HepG2 (cell line): ENCODE data around the gene SLC38A3. TPM values are rescaled to one million over a fixed set of nuclear protein-coding genes. Genes with fewer than 3 reads are reported as not detected.

Experiments
- AHR ChIP-seq: IDR thresholded peaks from 2 replicates; pipeline ENCODE4 v1.6.1; 2018; ENCODE audit warnings: missing genetic modification reagents, missing compliant biosample characterization
- ASH2L ChIP-seq: fragments of 300-600, 200-600 bp; sonication (generic); IDR thresholded peaks from 2 replicates; pipeline ENCODE4 v1.7.0; 2017; ENCODE audit warnings: low read depth, mild to moderate bottlenecking, moderate library complexity, mixed read lengths, low read length; ENCODE audit not compliant: insufficient read length
- GLI4 ChIP-seq: sonication (generic); formaldehyde crosslinking; IDR thresholded peaks from 2 replicates; pipeline ENCODE4 v1.5.1; 2020; ENCODE audit warnings: missing genetic modification reagents, mild to moderate bottlenecking, moderate library complexity, borderline replicate concordance
- KAT7 ChIP-seq: IDR thresholded peaks from 2 replicates; pipeline ENCODE4 v1.6.1; 2018; ENCODE audit warnings: borderline replicate concordance, missing compliant biosample characterization
- NCOA5 ChIP-seq: sonication (generic); formaldehyde crosslinking; IDR thresholded peaks from 2 replicates; pipeline ENCODE4 v1.4.0; 2020; ENCODE audit warnings: missing genetic modification reagents
- SOX6 ChIP-seq, 2 experiments: fragments of 450-650 bp in 1 of 2; sonication (generic) in 1 of 2; formaldehyde crosslinking in 1 of 2; IDR thresholded peaks; 2 replicates each; pipeline versions ENCODE4 v1.4.0 to v1.6.1; 2017 to 2020; ENCODE audit warnings: antibody characterized with exemption in 1 of 2, mild to moderate bottlenecking in 1 of 2, missing genetic modification reagents in 1 of 2
- TRIM24 ChIP-seq: sonication (generic); formaldehyde crosslinking; IDR thresholded peaks from 2 replicates; pipeline ENCODE4 v1.8.0; 2022; ENCODE audit warnings: mild to moderate bottlenecking, missing genetic modification reagents
- ZNF317 ChIP-seq: sonication (generic); formaldehyde crosslinking; IDR thresholded peaks from 2 replicates; pipeline ENCODE4 v1.5.0; 2020; ENCODE audit warnings: mild to moderate bottlenecking, missing genetic modification reagents
- ZNF552 ChIP-seq: sonication (generic); formaldehyde crosslinking; IDR thresholded peaks from 2 replicates; pipeline ENCODE4 v1.9.0; 2022; ENCODE audit warnings: missing genetic modification reagents, mild to moderate bottlenecking, borderline replicate concordance
- ZNF644 ChIP-seq: IDR thresholded peaks from 2 replicates; pipeline ENCODE4 v1.6.1; 2016; ENCODE audit warnings: low read depth
- ZNF720 ChIP-seq: sonication (generic); formaldehyde crosslinking; IDR thresholded peaks from 2 replicates; pipeline ENCODE4 v1.4.0; 2020; ENCODE audit warnings: missing genetic modification reagents
- polyA plus RNA-seq, 8 experiments: library from polyadenylated mRNA; depleted of rRNA in 3 of 8; stranded (reverse) in 7 of 8; unstranded in 1 of 8; fragments of >200 nt; fragmentation: Illumina TruSeq in 4 of 8; extraction: Trizol in 4 of 8; gene quantifications; 2 replicates each; pipeline versions ENCODE4 v1.2.1 to v1.2.3, GENCODE V29; 2011 to 2016; ENCODE audit warnings: low read depth in 4 of 8, missing spikeins in 1 of 8, mixed read lengths in 1 of 8; ENCODE audit not compliant: insufficient read depth in 1 of 8
- total RNA-seq, 5 experiments: library from RNA; depleted of rRNA; stranded (reverse); fragments of >200 nt; fragmentation: Illumina TruSeq; extraction: Trizol; gene quantifications; 2 replicates each; pipeline ENCODE4 v1.2.3, GENCODE V29; 2016; ENCODE audit warnings: low read depth in 1 of 5
- TF ChIP-seq, protein P1 (sequence below): sonication (generic); formaldehyde crosslinking; IDR thresholded peaks from 2 replicates; pipeline ENCODE4 v1.4.0; 2020; ENCODE audit warnings: mild to moderate bottlenecking, missing genetic modification reagents
- TF ChIP-seq, protein P2 (sequence below), 2 experiments: sonication (generic) in 1 of 2; formaldehyde crosslinking in 1 of 2; IDR thresholded peaks; 2 replicates each; pipeline versions ENCODE4 v1.5.1 to v1.6.1; 2011 to 2020; ENCODE audit warnings: borderline replicate concordance in 1 of 2, low read depth in 1 of 2, low read length in 1 of 2, mild to moderate bottlenecking in 1 of 2, missing genetic modification reagents in 1 of 2, moderate library complexity in 1 of 2
- TF ChIP-seq, protein P3 (sequence below): IDR thresholded peaks from 2 replicates; pipeline ENCODE4 v1.6.1; 2016; ENCODE audit warnings: missing genetic modification reagents, missing compliant biosample characterization
- TF ChIP-seq, protein P4 (sequence below), 2 experiments: sonication (generic) in 1 of 2; formaldehyde crosslinking in 1 of 2; IDR thresholded peaks; 2 replicates each; pipeline versions ENCODE4 v1.6.1 to v1.9.0; 2014 to 2022; ENCODE audit warnings: antibody characterized with exemption in 1 of 2, borderline replicate concordance in 1 of 2, inconsistent platforms in 1 of 2, low read depth in 1 of 2, missing genetic modification reagents in 1 of 2
- TF ChIP-seq, protein P5 (sequence below): sonication (generic); formaldehyde crosslinking; IDR thresholded peaks from 2 replicates; pipeline ENCODE4 v1.5.0; 2020; ENCODE audit warnings: mild to moderate bottlenecking, low read depth, missing genetic modification reagents, borderline replicate concordance

The SLC38A3 gene
- total and polyA plus RNA-seq, 2 of the 13 experiments (the other 11 are each of a cell fraction or from before 2014, with no cell fraction given) = 29.8 to 164 TPM

DNA sequence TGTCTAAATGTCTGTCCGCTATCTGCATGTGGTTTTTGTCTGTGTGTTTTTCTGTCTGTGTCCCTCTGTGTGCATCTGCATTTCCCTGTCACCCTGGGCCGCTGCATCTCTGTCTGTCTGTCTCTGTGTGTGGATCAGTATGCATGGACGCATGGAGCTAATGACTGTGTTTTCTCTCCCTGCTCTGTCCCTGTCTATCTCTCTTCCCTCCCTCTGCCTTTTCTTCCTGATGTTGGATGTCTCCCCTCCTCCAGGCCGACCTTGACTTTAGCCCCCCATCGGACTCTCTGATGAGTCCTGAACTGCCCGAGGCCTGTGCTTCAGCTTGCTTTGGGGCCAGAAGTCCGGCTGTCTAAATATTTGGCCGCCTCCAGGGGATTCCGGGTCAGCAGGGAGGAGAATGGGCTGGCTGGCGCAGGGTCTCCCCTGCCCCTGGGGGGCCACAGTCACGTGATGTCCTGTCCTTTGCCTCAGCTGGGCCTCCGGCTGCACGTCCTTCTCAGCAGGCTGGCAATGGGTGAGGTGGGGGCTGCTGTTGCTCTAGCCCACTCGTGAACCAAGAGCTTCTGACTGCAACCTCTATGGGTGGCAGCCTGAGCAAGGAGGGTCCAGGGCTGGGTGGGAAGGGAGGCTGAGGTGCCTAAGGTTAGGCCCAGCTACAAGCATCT is 3.7 kb downstream of the SLC38A3 start (continued):
- TF ChIP-seq SOX6 (IDR thresholded peaks at IDR 0.05) (no peak), SOX6 (CRISPR knock-in tag; IDR thresholded peaks at IDR 0.05) (peak; percentile 92), AHR (no peak; the same call in 1 of the 2 replicates), TRIM24 (CRISPR knock-in tag) (no peak), ZNF317 (CRISPR knock-in tag) (peak; percentile 74; the same call in 1 of the 2 replicates), ZNF720 (no peak), ZNF644 (CRISPR knock-in tag) (0 out of 2 replicates have a peak, but pooled peaks have one; percentile 17), KAT7 (peak; percentile 64; the same call in 1 of the 2 replicates), ZNF552 (CRISPR knock-in tag) (no peak), ASH2L (peak; percentile 64), NCOA5 (CRISPR knock-in tag) (no peak), GLI4 (CRISPR knock-in tag) (no peak)
- TF ChIP-seq, protein P1, sequence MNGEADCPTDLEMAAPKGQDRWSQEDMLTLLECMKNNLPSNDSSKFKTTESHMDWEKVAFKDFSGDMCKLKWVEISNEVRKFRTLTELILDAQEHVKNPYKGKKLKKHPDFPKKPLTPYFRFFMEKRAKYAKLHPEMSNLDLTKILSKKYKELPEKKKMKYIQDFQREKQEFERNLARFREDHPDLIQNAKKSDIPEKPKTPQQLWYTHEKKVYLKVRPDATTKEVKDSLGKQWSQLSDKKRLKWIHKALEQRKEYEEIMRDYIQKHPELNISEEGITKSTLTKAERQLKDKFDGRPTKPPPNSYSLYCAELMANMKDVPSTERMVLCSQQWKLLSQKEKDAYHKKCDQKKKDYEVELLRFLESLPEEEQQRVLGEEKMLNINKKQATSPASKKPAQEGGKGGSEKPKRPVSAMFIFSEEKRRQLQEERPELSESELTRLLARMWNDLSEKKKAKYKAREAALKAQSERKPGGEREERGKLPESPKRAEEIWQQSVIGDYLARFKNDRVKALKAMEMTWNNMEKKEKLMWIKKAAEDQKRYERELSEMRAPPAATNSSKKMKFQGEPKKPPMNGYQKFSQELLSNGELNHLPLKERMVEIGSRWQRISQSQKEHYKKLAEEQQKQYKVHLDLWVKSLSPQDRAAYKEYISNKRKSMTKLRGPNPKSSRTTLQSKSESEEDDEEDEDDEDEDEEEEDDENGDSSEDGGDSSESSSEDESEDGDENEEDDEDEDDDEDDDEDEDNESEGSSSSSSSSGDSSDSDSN (CRISPR knock-in tag) = peak; percentile 77
- TF ChIP-seq, protein P2, sequence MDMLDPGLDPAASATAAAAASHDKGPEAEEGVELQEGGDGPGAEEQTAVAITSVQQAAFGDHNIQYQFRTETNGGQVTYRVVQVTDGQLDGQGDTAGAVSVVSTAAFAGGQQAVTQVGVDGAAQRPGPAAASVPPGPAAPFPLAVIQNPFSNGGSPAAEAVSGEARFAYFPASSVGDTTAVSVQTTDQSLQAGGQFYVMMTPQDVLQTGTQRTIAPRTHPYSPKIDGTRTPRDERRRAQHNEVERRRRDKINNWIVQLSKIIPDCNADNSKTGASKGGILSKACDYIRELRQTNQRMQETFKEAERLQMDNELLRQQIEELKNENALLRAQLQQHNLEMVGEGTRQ (IDR thresholded peaks at IDR 0.05; ENCODE audit: low read depth, low read length) = peak; percentile 69; the same call in 1 of the 2 replicates
- TF ChIP-seq, protein P2 (CRISPR knock-in tag; IDR thresholded peaks at IDR 0.05; ENCODE audit: borderline replicate concordance) = peak; percentile 93; the same call in 1 of the 2 replicates
- TF ChIP-seq, protein P3, sequence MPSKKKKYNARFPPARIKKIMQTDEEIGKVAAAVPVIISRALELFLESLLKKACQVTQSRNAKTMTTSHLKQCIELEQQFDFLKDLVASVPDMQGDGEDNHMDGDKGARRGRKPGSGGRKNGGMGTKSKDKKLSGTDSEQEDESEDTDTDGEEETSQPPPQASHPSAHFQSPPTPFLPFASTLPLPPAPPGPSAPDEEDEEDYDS = peak; percentile 68; the same call in 1 of the 2 replicates
- TF ChIP-seq, protein P4, sequence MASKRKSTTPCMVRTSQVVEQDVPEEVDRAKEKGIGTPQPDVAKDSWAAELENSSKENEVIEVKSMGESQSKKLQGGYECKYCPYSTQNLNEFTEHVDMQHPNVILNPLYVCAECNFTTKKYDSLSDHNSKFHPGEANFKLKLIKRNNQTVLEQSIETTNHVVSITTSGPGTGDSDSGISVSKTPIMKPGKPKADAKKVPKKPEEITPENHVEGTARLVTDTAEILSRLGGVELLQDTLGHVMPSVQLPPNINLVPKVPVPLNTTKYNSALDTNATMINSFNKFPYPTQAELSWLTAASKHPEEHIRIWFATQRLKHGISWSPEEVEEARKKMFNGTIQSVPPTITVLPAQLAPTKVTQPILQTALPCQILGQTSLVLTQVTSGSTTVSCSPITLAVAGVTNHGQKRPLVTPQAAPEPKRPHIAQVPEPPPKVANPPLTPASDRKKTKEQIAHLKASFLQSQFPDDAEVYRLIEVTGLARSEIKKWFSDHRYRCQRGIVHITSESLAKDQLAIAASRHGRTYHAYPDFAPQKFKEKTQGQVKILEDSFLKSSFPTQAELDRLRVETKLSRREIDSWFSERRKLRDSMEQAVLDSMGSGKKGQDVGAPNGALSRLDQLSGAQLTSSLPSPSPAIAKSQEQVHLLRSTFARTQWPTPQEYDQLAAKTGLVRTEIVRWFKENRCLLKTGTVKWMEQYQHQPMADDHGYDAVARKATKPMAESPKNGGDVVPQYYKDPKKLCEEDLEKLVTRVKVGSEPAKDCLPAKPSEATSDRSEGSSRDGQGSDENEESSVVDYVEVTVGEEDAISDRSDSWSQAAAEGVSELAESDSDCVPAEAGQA (IDR thresholded peaks at IDR 0.05; ENCODE audit: low read depth) = no peak
- TF ChIP-seq, protein P4 (CRISPR knock-in tag; IDR thresholded peaks at IDR 0.05; ENCODE audit: borderline replicate concordance) = 0 out of 2 replicates have a peak, but pooled peaks have one; percentile 43
- TF ChIP-seq, protein P5, sequence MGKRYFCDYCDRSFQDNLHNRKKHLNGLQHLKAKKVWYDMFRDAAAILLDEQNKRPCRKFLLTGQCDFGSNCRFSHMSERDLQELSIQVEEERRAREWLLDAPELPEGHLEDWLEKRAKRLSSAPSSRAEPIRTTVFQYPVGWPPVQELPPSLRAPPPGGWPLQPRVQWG = no peak
